ENCODE results near the gene HERPUD1. TPM values are rescaled to one million over a fixed set of nuclear protein-coding genes. Genes with fewer than 3 reads are reported as not detected.

The HERPUD1 gene
- total and polyA plus RNA-seq, 9 of the 15 experiments (the other 6 are each of a cell fraction or from before 2014, with no cell fraction given), result 14.2 to 60.7 (median 37.4) TPM

GRCh38 chr16:56907401-56907800 is 24.5 kb upstream of the HERPUD1 start:
- BruUV-seq (replicated peaks), result no TSS peak
- no peaks in the 10 kb centered on the region; a peak in 1 of 5 replicates for H3K4me1 ChIP-seq (replicated peaks in 1 of 2; ENCODE audit: control insufficient read depth in 2 of 2, insufficient read depth in 2 of 2, low read length in 2 of 2)
- no peak for FAIRE-seq

GRCh38 chr16:56909527-56909979 is 22.4 kb upstream of the HERPUD1 start:
- in situ Hi-C loops (cut with MboI) (no loop called here), intact Hi-C loops (cut with micrococcal nuclease) (no loop called here)
- WGBS (ENCODE audit: insufficient coverage, low coverage, missing lambda C conversion rate), result 4% methylated on average over 7 of the region's 7 CpGs
- no peak overlapping the region for H3K9ac ChIP-seq (ENCODE audit: insufficient read depth in 1 of 2, low read depth in 2 of 2, low read length in 2 of 2)
- peak; percentile 58 for TF ChIP-seq MEIS2 (IDR thresholded peaks at IDR 0.05; ENCODE audit: partially characterized antibody)
- TF ChIP-seq CBX3 (IDR thresholded peaks at IDR 0.05; ENCODE audit: borderline replicate concordance in 1 of 2, low read length in 2 of 2), result no peak
- TF ChIP-seq PBX2 (CRISPR knock-in tag; IDR thresholded peaks at IDR 0.05; ENCODE audit: low read depth), result no peak
- TF ChIP-seq PBX2 (tag; conservative IDR thresholded peaks at IDR 0.05; ENCODE audit: low read depth), result peak; percentile 55
- TF ChIP-seq ZNF707 (CRISPR knock-in tag; conservative IDR thresholded peaks at IDR 0.05), result no peak
- ChIA-PET CTCF (ENCODE audit: low intra/inter-chr PET ratio) (no interaction called here), POLR2A (interaction anchor here (1.2 to 2.9 kb wide), 3 partner anchors 22 to 36 kb away, joined by 3 to 8 read pairs (median 7); no protein-coding TSS in a partner anchor)
- H3K4me1 ChIP-seq (replicated peaks in 1 of 2; ENCODE audit: control insufficient read depth in 2 of 2, insufficient read depth in 2 of 2, low read length in 2 of 2), result no peaks in the 10 kb centered on the region
- H3K4me3 ChIP-seq, result no peak overlapping the region
- no peak overlapping the region for H3K4me2 ChIP-seq (ENCODE audit: insufficient read depth, low read length)
- no peak for DNase-seq (ENCODE audit: extremely low read depth in 1 of 4, low spot score in 3 of 4)
- no TSS peak for BruUV-seq (replicated peaks)
- no peaks in the 10 kb centered on the region for H4K20me1 ChIP-seq (replicated peaks; ENCODE audit: control insufficient read depth, insufficient read depth, low read length)
- H2AFZ ChIP-seq (ENCODE audit: low read depth, low read length), result no peak overlapping the region
- H3K79me2 ChIP-seq (ENCODE audit: control insufficient read depth, insufficient read depth, low read length), result no peaks in the 10 kb centered on the region
- peaks cover 5% of the 10 kb centered on the region for H3K9me1 ChIP-seq (ENCODE audit: control insufficient read depth, insufficient read depth, low read length)
- ATAC-seq, result no peak
- no peaks in the 10 kb centered on the region for H3K36me3 ChIP-seq (ENCODE audit: control insufficient read depth, insufficient read depth, low read length)
- no peak overlapping the region for H3K27ac ChIP-seq (ENCODE audit: extremely low read depth, low read depth, low read length)
- no peaks in the 10 kb centered on the region for H3K9me3 ChIP-seq (replicated peaks; ENCODE audit: control insufficient read depth, insufficient read depth, low read depth, low read length)
- peaks cover 38 to 58% of the 10 kb centered on the region in 2 experiments for H3K27me3 ChIP-seq (ENCODE audit: control insufficient read depth in 2 of 2, insufficient read depth in 2 of 2, low read length in 2 of 2)
- FAIRE-seq, result no peak

More at GRCh38 chr16:56907401-56907800, 24.5 kb upstream of the HERPUD1 start:
- Histone ChIP-seq H3K36me3 (ENCODE audit: control insufficient read depth, insufficient read depth, low read length) (no peaks in the 10 kb centered on the region), H2AFZ (ENCODE audit: low read depth, low read length) (no peak overlapping the region), H3K4me3 (no peak overlapping the region), H3K9me3 (replicated peaks; ENCODE audit: control insufficient read depth, insufficient read depth, low read depth, low read length) (no peaks in the 10 kb centered on the region), H3K9ac (ENCODE audit: insufficient read depth in 1 of 2, low read depth in 2 of 2, low read length in 2 of 2) (no peak overlapping the region), H3K9me1 (ENCODE audit: control insufficient read depth, insufficient read depth, low read length) (no peaks in the 10 kb centered on the region), H3K27ac (ENCODE audit: extremely low read depth, low read depth, low read length) (no peak overlapping the region), H3K4me2 (ENCODE audit: insufficient read depth, low read length) (no peak overlapping the region), H4K20me1 (replicated peaks; ENCODE audit: control insufficient read depth, insufficient read depth, low read length) (no peaks in the 10 kb centered on the region), H3K27me3 (ENCODE audit: control insufficient read depth in 2 of 2, insufficient read depth in 2 of 2, low read length in 2 of 2) (peaks cover 32 to 58% of the 10 kb centered on the region in 2 experiments), H3K79me2 (ENCODE audit: control insufficient read depth, insufficient read depth, low read length) (no peaks in the 10 kb centered on the region)
- DNase-seq (ENCODE audit: extremely low read depth in 1 of 4, low spot score in 3 of 4), result no peak
- CTCF ChIA-PET (ENCODE audit: low intra/inter-chr PET ratio), result no interaction called here
- POLR2A ChIA-PET, result interaction anchor here (0.9 to 2.9 kb wide), 2 partner anchors 24 to 25 kb away, joined by 3 to 8 read pairs; no protein-coding TSS in a partner anchor
- intact Hi-C loops (cut with micrococcal nuclease), result no loop called here
- in situ Hi-C loops (cut with MboI), result no loop called here
- ATAC-seq, result no peak
- no peak for TF ChIP-seq MYBL2 (IDR thresholded peaks at IDR 0.05; ENCODE audit: low read depth)
- TF ChIP-seq MYBL2 (CRISPR knock-in tag; IDR thresholded peaks at IDR 0.05; ENCODE audit: borderline replicate concordance), result no peak
- TF ChIP-seq ESRRA (IDR thresholded peaks at IDR 0.05; ENCODE audit: borderline replicate concordance, low read depth), result no peak
- no peak for TF ChIP-seq RFX7 (CRISPR knock-in tag; IDR thresholded peaks at IDR 0.05)
- TF ChIP-seq KDM1A (IDR thresholded peaks at IDR 0.05), result no peak
- TF ChIP-seq U2AF2 (optimal IDR thresholded peaks at IDR 0.05; ENCODE audit: low read depth, low read length), result no peak
- no peak for TF ChIP-seq TCFL5 (CRISPR knock-in tag; conservative IDR thresholded peaks at IDR 0.05)
- no peak for TF ChIP-seq NUFIP1 (IDR thresholded peaks at IDR 0.05; ENCODE audit: partially characterized antibody)
- no peak for TF ChIP-seq SUPT5H (IDR thresholded peaks at IDR 0.05)
- 13% methylated on average over 3 of the region's 3 CpGs for WGBS (ENCODE audit: insufficient coverage, low coverage, missing lambda C conversion rate)
